HPDE6-E6E7 (cell line): Measurements from ENCODE around the gene SAMD15.
A peak's percentile ranks its signal among the peaks of the same experiment; 100 is the strongest.
"Not testable (repeated sequence)": the region's sequence is repeated elsewhere in the genome, so short reads cannot be mapped to it uniquely, and the experiment has no call there.

ENCODE experiments used
- DNase-seq: peaks from one replicate; pipeline ENCODE4 v3.0.0; 2011; ENCODE audit warnings: missing footprints; ENCODE audit errors: extremely low spot score

SAMD15 gene

DNA sequence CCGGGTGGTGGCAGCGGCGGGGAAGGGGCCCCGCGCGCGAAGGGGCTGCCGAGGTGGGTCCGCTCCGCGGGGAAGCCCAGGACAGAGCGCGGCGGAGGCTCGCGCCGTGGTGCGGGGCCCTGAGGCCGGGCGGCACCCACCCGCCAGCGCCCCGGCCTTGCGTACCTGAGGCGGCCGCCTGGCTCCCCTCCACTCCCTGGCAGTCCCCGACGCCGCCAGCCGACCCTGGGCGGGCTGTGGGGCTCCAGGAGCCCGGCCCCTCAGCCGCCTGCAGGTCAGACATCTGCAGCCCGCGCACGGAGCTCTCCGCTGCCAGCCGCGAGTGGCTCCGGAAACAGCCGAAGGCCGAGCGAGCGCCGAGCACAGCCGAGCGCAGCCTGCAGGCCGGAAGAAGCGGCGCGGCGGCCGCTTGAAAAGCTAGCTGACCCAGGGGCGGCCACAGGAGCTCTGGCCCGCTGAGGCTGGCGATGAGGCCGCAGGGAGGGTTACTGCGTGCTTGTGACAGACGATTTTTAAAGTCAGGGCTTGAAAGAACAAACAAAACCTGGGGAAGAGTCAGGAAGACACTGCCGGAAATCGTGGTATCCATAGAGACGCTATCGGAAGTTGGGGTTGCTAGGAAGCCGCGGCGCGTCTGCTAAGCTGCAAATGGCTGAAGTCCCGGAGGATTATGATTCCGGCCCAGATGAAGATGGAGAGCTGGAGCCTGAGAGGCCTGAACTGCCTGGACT is at the start of gene SAMD15, which contains the start of gene TMED8:
Gene SAMD15, plus strand, starts transcription at position 609 of the 731 bp plus-strand sequence. Its CDS starts 40 bp downstream, at position 649.
Gene TMED8, minus strand, starts transcription at position 324 of the 731 bp plus-strand sequence. Its CDS starts 41 bp downstream, at position 283.
- DNase-seq = peak; percentile 89

DNA sequence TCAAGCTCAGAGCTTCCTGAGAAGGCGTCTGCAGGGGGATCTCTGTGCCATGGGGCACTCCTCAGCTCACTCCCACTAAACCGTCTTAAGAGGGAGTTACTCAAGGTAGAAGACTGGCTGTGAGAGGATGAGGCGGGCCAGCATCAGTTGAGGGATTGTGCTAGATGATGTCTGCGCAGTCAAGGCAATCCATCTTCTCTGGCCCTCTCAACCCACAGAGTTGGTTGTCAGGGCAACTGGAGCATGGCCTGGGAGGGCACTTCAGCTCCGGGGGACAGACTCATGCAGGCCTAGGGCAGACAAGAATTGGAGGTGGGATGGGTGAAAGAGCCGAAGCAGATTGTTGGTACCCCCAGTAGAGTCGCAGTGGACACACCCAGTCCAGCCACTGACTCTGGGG is 47.3 kb upstream of the SAMD15 start:
- no peak for DNase-seq

DNA sequence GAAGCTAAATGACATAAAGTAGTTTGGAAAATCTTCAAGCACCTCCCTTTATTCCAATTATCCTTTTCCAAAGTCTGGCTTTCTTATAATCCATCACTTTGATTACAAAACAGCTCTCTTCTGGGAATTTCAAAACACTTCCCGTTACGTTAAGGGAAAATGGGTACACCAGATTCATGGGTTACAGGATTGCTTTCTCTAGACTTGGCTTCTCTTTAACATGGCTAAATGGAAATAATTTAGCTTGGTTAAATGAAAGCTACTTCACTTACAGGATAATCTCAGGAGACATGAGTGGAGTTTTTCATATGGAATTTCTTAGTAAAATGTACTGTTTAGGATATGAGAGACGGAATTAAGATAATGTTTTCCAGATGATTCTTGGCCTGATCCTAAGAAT is 41.6 kb upstream of the SAMD15 start:
- DNase-seq = no peak

DNA sequence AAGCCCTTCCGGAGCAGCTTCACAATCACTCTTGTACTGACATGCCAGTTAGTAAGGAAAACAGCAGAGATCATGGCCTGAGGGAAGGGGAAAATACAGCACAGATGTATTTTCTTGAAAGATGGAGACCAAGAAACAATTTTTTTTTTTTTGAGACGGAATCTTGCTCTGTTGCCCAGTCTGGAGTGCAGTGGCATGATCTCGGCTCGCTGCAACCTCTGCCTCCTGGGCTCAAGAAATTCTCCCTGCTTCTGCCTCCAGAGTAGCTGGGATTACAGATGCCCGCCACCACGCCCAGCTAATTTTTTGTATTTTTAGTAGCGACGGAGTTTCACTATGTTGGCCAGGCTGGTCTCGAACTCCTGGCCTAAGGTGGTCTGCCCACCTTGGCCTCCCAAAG is 39.9 kb upstream of the SAMD15 start:
- DNase-seq = not testable (repeated sequence)

DNA sequence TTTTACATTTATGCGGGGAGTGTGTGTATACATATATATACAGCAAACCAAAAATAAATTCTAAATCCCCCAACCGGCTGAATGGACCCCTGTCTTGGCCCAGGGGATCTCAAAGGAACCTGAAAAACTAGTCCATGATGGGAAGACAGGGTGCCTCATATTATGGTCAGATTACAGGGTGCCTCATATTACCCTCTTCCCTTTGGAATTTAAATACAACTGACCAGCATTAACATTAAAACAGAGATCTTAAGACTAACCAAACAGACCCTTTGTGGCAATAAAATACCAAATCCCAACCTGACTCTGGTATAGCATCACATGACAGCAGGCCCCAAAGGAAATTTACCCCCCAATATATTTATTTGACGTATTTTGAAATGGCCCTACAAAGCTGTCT is 39.3 kb upstream of the SAMD15 start:
- no peak for DNase-seq

DNA sequence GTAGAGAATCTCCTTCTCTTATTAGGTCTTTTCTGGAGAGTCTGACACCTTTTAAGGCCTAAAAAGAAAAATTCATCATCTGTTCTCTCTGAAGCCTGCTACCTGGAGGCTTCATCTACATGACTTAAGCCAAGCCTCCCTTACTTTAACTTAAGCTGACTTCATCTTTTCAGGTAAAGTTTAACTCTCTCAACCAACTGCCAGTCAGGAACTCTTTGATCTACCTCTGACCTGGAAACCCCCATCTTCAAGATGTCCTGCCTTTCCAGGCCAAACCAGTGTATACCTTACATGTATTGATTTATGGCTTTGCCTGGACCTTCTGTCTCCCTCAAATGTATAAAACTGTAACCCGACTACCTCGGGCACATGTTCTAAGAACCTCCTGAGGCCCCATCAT is 38.9 kb upstream of the SAMD15 start:
- no peak for DNase-seq

DNA sequence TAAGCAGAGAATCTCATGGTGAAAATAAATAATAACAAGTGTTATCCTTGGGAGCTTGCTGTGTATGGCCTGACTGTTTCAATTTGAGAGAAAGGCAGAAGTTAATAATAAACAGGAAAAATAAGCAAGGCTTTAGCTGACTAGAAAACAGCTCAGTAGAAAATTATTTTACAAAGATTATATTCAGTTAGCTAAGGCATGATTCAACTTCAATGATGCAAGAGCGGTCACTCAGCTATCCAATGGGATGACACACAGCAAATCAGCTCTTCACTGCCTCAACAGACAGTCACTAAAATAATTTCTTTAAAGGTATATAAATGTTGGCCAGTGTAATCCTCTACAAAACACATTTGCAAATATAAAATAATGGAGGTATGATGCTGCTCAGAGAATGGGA is 37.8 kb upstream of the SAMD15 start:
- no peak for DNase-seq

DNA sequence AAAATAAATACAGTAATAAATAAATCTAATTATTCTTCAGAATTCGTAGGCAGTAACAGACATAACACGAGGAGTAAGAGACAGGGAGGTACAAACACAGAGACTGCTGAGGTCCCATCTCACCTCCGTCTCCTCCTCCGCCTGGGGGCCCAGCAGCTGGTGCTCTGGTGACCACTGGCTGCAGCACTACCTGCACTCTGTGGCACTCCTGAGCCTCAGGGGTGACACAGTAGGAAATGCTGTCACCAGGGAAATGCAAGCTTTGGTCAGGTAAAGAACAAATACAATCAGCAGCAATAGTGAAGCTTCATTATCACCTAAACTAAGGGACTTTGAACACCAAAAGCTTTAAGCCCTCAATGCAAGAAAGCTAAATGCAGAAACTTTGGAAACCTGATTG is 36.8 kb upstream of the SAMD15 start:
- DNase-seq = no peak

DNA sequence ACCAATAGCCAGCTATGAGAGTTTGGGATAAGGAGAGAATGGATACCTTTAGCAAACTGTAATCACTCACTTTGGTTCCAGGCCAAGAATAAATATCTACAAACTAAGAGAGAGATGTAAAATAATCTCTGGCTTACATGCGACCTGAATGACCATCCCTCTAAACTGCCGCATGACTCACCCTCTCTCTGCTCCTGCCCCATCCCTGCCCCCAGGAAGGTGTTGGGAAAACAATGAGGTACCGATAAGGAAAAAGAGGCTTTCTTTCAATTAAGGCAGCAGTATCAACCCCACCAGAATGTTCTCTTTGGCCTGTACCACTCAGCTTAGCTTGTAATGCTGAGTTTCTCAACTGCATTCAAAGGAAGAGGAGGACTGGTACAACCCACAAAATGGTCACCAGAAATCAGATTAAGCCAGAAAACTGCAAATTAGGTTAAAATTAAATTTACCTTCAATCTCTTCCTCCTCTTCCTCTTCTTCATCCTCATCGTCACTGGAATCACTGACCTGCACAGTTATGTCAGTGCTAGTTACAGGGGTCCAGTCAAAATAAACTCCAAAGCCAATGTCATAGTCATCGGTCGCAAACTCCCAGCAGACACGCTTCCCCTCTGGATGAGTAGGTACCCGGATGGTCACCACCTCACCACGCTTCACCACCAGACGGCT is 34.3 kb upstream of the SAMD15 start:
- DNase-seq = no peak

DNA sequence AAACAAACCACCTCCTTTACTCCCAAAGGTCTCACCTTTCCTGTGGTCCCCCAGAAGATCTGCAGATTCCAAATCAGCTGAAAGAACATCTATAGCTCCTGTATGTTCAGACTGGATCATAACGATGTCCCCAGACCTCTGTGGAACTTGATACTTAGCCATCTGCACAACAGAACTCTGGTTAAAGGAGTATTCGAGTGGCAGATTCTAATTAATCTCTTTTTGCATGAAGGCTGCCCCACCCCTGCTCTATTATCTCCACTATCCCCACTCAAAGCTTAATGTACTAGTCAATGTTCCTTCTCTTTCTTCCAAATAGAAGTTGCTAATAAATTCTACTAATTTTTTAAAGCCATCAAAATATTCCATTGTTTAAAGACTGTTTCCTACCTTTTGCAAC is 33.5 kb upstream of the SAMD15 start:
- DNase-seq = no peak

DNA sequence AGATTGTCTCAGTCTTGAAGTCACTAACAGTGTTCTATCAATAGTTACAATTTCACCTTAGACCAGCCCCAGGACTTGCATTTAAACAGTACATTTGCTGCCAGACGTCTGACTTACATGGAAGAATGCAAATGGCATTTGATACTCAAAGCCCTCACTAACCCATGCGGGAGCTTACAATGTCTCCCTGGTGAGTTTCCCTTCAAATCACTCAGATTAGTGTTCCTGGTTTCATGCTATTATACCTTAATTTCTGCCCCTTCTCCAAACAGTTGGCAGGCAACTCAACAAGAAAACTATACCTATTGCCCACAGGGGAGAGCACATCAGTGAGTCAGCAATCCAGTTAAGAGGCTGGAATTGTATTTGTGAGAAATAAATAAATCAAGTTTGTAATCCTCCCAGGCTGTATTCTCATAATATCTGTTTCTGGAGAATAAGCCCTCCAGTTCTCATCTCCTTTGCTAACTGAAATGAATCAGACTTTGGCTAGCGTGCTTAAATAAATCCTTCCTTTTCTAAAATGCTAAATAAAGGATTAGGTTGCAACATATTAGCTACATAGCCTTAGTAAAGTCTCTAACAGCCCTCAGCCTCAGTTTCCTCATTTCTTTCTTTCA is 32.7 kb upstream of the SAMD15 start:
- DNase-seq = no peak

DNA sequence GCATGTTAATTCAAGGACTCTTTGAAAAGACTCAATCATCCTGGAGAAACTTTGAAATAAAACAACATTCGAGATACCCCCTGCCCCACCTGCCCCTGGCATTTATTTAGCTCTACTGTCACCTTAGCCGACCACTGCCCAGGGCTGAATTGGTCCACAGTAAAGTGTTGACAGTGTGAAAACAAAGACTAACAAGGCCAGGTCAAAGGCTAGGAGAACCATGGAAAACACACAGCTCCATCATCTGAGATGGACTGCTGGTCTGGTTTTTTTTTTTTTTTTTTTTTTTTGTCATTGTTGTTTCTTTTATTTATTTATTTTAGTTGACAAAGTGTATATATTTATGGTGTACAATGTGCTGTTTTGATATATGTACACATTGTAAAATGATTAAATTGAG is 30.7 kb upstream of the SAMD15 start:
- no peak for DNase-seq

DNA sequence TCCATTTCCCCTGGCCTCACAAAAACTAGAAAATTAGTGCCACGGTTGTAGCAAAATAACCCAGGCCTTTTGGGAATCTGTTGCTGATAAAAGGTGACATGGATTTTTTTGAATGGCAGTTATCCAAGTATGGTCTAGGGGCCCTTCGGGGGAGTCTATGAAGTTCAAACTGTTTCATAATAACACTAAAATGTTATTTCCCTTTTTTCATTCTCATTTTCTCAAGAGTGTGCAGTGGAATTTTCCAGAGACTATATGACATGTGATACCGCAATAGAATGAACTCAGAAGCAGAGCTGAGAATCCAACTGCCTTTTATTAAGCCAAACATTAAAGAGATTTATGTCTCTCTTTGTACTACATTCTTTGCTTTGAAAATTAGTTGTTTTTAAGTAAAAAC is 29.4 kb upstream of the SAMD15 start:
- DNase-seq = no peak

DNA sequence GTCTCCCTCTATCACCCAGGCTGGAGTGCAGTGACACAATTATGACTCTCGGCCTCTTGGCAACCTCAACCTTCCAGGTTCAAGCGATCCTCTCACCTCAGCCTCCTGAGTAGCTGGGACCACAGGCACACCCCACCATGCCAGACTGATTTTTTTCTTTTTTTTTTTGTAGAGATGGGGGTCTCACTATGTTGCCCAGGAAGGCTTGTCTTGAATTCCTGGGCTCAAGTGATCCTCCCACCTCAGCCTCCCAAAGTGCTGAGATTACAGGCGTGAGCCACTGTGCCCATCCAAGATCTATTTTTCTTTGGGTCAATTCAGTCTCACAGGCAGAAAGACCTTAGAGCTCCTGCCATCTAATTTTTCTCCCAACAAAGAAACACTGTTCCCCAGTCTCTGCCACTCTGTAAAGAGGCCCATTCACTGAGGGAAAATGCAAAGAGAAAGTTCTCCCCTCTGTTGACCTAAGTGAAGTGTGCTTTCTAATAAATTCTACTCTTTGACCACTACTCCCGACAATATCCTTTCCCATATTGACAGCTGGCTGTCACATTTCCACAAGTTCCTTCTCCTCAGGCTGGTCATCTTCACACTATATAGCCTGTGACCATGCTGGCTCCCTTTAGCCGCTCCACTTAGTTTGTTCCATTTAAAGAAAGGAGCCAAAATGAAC is 23.6 kb upstream of the SAMD15 start:
- no peak for DNase-seq

DNA sequence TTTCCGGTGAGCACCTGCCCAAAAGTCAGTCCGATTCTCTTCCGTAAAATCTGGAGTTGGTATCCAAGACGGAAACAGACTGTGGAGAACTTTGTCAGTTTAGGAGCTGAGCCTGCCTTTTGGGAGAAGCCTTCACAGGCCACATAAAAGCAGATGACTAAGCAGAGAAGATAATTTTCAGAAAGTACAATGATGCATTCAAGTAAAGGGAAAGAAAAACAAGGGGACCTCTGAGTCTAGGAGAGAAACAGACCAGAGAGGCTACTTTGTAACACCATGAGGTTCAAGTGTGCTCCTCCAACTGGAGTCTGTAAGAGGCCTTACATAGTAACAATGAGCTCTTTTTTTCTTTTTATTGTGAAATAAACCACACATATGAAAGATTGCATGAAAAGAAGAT is 21.4 kb upstream of the SAMD15 start:
- DNase-seq = no peak

DNA sequence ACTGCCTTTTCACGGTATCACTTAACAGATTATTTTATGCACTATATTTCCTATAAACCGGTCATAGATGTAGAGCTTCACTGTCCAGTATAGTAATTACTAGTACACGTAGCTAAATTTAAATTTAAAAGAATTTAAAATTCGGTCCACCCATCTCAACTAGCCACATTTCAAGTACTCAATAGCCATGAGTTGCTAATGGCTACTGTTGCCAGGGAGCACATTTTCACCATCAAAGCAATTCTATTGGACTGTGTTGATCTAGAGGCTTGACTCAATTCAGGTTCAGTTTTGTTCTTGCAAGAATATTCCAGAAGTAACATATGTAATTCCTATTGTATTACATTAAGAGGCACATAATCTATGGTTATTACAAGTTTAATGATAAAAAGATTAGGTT is 20.3 kb upstream of the SAMD15 start:
- DNase-seq = no peak

DNA sequence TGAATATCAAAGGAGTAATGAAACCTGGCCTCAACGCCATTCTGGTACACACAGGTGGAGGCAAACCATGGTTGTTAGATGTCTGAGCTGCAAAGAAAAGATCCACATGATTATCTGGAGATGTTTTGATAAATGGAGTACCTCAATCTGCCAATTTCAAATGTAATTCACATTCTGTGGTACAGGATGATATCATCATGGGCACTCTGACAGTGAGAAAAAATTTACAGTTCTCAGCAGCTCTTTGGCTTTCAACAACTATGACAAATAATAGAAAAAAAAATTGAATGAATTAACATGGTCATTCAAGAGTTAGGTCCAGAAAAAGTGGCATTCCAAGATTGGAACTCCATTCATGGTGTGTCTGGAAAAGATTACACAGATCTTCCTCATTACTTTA is 17.6 kb upstream of the SAMD15 start:
- no peak for DNase-seq

DNA sequence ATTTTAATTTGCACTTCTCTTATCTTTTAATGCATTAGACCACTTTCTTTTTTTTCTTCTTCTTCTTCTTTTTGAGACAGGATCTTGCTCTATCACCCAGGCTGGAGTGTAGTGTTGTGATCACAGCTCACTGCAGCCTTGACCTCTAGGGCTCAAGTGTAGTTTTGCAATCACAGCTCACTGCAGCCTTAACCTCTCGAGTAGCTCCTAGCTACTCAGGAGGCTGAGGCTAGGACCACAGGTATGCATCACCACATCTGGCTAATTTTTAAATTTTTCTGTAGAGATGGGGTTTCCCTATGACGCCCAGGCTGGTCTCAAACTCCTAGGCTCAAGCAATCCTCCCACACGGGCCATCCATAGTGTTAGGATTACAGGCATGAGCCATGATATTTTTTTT is 13.0 kb upstream of the SAMD15 start:
- no peak for DNase-seq

DNA sequence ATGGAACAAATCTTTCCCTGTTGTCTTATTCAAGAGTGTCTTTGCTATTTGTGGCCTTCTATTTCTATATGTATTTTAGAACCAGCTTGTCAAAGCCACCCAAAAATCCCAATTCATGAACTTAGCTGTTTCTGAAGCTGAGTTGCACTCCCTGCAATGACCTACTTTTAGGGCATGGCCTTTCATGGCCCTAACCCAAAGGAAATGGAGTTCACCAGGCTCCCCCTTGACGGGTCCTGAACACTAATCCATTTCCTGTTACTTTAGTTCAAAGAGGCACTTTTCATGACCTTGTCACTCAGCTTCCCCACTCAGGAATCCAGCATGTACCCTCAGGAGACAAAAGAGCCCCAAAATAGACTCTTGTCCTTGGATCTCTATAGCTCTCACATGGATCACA is 7.9 kb upstream of the SAMD15 start:
- DNase-seq = no peak

DNA sequence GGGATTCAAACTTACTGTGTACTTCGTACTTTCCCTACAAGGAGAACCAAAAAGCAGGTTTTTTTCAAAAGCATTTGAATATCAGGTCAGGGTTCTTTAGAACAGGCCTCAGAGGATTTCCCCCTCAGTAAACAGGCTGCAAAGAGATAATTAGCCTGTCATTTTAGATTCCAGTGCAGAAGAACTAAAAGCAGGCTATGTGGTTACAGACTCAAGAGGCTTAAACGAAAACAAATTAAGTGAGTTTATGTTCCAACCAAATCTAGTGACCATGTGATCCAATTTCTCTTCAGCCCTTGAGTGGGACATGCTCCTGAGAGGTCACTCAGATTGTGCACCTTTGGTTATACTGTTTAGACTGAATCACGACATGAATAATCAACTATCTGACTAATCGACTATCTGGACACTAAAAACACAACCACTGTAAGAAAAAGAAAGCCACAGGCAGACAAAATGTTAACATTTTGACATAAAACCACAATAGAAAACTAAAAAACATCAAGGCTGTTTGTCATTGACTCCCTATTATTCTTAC is 4.8 kb upstream of the SAMD15 start:
- DNase-seq = no peak

DNA sequence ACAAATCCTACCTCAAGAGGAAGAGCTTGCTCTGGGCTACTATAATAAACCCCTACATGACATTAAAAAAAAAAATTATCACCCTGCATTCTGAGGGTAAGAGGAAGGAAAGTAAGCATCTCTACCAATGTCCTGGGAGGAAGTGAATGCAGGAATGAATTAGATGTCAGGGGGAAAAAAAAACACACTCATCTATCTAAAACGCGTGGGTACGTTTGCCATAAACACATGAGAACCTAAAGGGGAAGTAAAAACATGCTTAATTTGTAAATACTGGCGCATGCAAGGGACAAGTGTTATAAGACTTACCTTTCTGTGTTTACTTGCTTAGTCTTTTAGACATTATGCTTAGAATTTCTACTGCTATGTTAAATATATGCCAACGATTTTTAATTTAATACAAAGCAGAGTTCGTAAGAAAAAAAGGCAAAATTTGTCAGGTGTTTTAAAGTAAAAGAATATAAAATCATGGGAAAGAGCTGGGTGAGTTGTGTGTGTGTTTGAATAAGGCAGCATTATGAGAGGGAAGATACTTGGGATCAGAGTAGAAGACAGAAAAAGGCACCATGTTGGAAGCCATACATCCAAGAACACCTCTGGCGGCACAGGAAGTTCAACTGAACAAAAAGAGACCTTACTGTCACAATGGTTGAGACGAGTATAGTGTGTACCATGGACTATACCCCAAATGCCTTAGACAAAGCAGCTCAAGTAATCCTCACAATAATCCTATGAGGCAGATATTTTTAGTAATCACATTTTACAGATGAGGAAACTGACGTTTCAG is 1.8 kb upstream of the SAMD15 start:
- DNase-seq = no peak
